Naive thymus-derived CD8-positive, alpha-beta T cell (primary cell): ENCODE data around the gene TNRC18. TPM values are rescaled to one million over a fixed set of nuclear protein-coding genes. Genes with fewer than 3 reads are reported as not detected.
"Not testable (repeated sequence)": the region's sequence is repeated elsewhere in the genome, so short reads cannot be mapped to it uniquely, and the experiment has no call there.

ENCODE experiments used
- ATAC-seq, 2 donors: fragments of 150-1000 bp; cut with Tn5 transposase in 1 of 2; sonication (Bioruptor Pico), chemical (Tn5 transposase) in 1 of 2; 1 replicate in 1 of 2; 2 replicates in 1 of 2; pipeline ENCODE4 v1.10.0; 2021; ENCODE audit warnings: mild to moderate bottlenecking in 2 of 2, moderate library complexity in 2 of 2
- POLR2A ChIA-PET: fragments of 350-600 bp; sonication (Branson Sonifier 250); formaldehyde crosslinking; loops from one replicate; lab custom pipeline; 2021; ENCODE audit warnings: antibody characterized with exemption; lab: Charles Lee
- DNase-seq, 10 donors: peaks; one replicate each; pipeline versions ENCODE4 v3.0.0 to v3.0.0-alpha.2; 2020 to 2022
- H3K27ac Mint-ChIP-seq, 10 donors: one replicate each; pipeline ENCODE4 v1.8.0; 2020 to 2022; ENCODE audit warnings: mild to moderate bottlenecking in 10 of 10, mixed read lengths in 10 of 10, moderate library complexity in 4 of 10, inconsistent platforms in 1 of 10
- H3K27me3 Mint-ChIP-seq, 5 donors: one replicate each; pipeline ENCODE4 v1.8.0; 2021 to 2022; ENCODE audit warnings: mixed read lengths in 5 of 5
- H3K36me3 Mint-ChIP-seq, 3 donors: one replicate each; pipeline ENCODE4 v1.8.0; 2020 to 2022; ENCODE audit warnings: mixed read lengths in 3 of 3, mild to moderate bottlenecking in 2 of 3, inconsistent platforms in 1 of 3
- H3K4me1 Mint-ChIP-seq, 4 donors: one replicate each; pipeline ENCODE4 v1.8.0; 2021 to 2022; ENCODE audit warnings: mixed read lengths in 4 of 4
- H3K4me3 Mint-ChIP-seq, 10 donors: one replicate each; pipeline ENCODE4 v1.8.0; 2020 to 2022; ENCODE audit warnings: mild to moderate bottlenecking in 10 of 10, mixed read lengths in 10 of 10, moderate library complexity in 6 of 10, inconsistent platforms in 1 of 10
- H3K9me3 Mint-ChIP-seq, 9 donors: one replicate each; pipeline ENCODE4 v1.8.0; 2020 to 2022; ENCODE audit warnings: mixed read lengths in 9 of 9, mild to moderate bottlenecking in 3 of 9, inconsistent platforms in 1 of 9, moderate library complexity in 1 of 9
- polyA plus RNA-seq, 3 donors: library from polyadenylated mRNA; unstranded; fragments of 300-500 nt; fragmentation: Illumina TruSeq; gene quantifications; one replicate each; pipeline ENCODE4 v1.2.3, GENCODE V29; 2021
- total RNA-seq, 8 experiments: library from RNA in 2 of 8; stranded (reverse) in 2 of 8; gene quantifications; one replicate each; pipeline ENCODE4 v1.2.3 and lab custom pipeline; 2021 to 2026

Gene TNRC18
- total and polyA plus RNA-seq, 5 experiments from 2014 or later: 0.59 to 42.7 (median 1.6) TPM

- no peak for ATAC-seq
- no peak for DNase-seq
- Mint-ChIP-seq H3K27ac (peak overlapping the region in 3 of 10 donors; percentile 15 to 52 (median 15)), H3K4me3 (no peak overlapping the region), H3K36me3 (peaks cover 0 to 58% (median 8%) of the 10 kb centered on the region in 3 donors), H3K27me3 (no peaks in the 10 kb centered on the region), H3K9me3 (no peaks in the 10 kb centered on the region), H3K4me1 (peaks cover 4 to 23% (median 8%) of the 10 kb centered on the region in 4 donors)
- POLR2A ChIA-PET: no interaction called here
These were observed 47.7 kb downstream of the TNRC18 start for GRCh38 chr7:5375925-5376324.

- Mint-ChIP-seq H3K27me3 (no peaks in the 10 kb centered on the region), H3K36me3 (peaks cover 0 to 63% (median 8%) of the 10 kb centered on the region in 3 donors), H3K27ac (no peak overlapping the region), H3K4me3 (no peak overlapping the region), H3K9me3 (no peaks in the 10 kb centered on the region), H3K4me1 (peaks cover 0 to 15% (median 5%) of the 10 kb centered on the region in 4 donors)
- no peak for ATAC-seq
- POLR2A ChIA-PET: no interaction called here
- no peak for DNase-seq
These were observed 49.2 kb downstream of the TNRC18 start for GRCh38 chr7:5374464-5374863.

GRCh38 chr7:5373300-5373699 is 50.3 kb downstream of the TNRC18 start:
- no peak overlapping the region for H3K4me3 Mint-ChIP-seq
- no peak for ATAC-seq
- POLR2A ChIA-PET: interaction anchor here (0.6 kb wide), 1 partner anchor 455 kb away, joined by 3 read pairs; no protein-coding TSS in a partner anchor

GRCh38 chr7:5370454-5371353 is 52.9 kb downstream of the TNRC18 start:
- H3K27me3 Mint-ChIP-seq: no peaks in the 10 kb centered on the region
- no peak for DNase-seq
- no peak overlapping the region for H3K4me3 Mint-ChIP-seq
- no peak for ATAC-seq
- H3K9me3 Mint-ChIP-seq: no peaks in the 10 kb centered on the region
- H3K36me3 Mint-ChIP-seq: peaks cover 0 to 64% (median 7%) of the 10 kb centered on the region in 3 donors
- H3K4me1 Mint-ChIP-seq: peaks cover 6 to 23% (median 7%) of the 10 kb centered on the region in 4 donors
- peak overlapping the region in 1 of 10 donors; percentile 34 for H3K27ac Mint-ChIP-seq
- POLR2A ChIA-PET: no interaction called here

More at GRCh38 chr7:5373300-5373699, 50.3 kb downstream of the TNRC18 start:
- peaks cover 0 to 20% (median 8%) of the 10 kb centered on the region in 4 donors for H3K4me1 Mint-ChIP-seq
- no peaks in the 10 kb centered on the region for H3K9me3 Mint-ChIP-seq
- no peaks in the 10 kb centered on the region for H3K27me3 Mint-ChIP-seq
- DNase-seq: no peak
- H3K36me3 Mint-ChIP-seq: peaks cover 0 to 69% (median 8%) of the 10 kb centered on the region in 3 donors
- no peak overlapping the region for H3K27ac Mint-ChIP-seq

GRCh38 chr7:5367661-5368060 is 56.0 kb downstream of the TNRC18 start:
- Mint-ChIP-seq H3K9me3 (no peaks in the 10 kb centered on the region), H3K4me1 (peaks cover 6 to 23% (median 11%) of the 10 kb centered on the region in 4 donors), H3K27me3 (no peaks in the 10 kb centered on the region), H3K36me3 (peaks cover 0 to 46% (median 0%) of the 10 kb centered on the region in 3 donors), H3K4me3 (no peak overlapping the region), H3K27ac (peak overlapping the region in 1 of 10 donors; percentile 18)
- DNase-seq: no peak
- POLR2A ChIA-PET: interaction anchor here (0.7 kb wide), 2 partner anchors 30 to 298 kb away, joined by 3 read pairs; no protein-coding TSS in a partner anchor
- ATAC-seq: no peak

GRCh38 chr7:5365976-5366625 is 57.5 kb downstream of the TNRC18 start:
- H3K27me3 Mint-ChIP-seq, H3K4me3 Mint-ChIP-seq, H3K9me3 Mint-ChIP-seq: not testable (repeated sequence)
- DNase-seq (peak in 9 of 10 donors; percentile 58 to 87 (median 74)), ATAC-seq (peak; percentile 95 to 96)
- Mint-ChIP-seq H3K27ac (peak overlapping the region in 2 of 10 donors; percentile 7 to 18), H3K36me3 (peaks cover 0 to 41% (median 0%) of the 10 kb centered on the region in 3 donors), H3K4me1 (peaks cover 6 to 23% (median 11%) of the 10 kb centered on the region in 4 donors)
- POLR2A ChIA-PET: interaction anchor here (0.6 to 1.2 kb wide), 4 partner anchors 12 to 67 kb away, joined by 3 to 4 read pairs (median 4); no protein-coding TSS in a partner anchor

- POLR2A ChIA-PET: interaction anchor here (0.6 kb wide), 1 partner anchor 118 kb away, joined by 3 read pairs; no protein-coding TSS in a partner anchor
- H3K4me1 Mint-ChIP-seq: peaks cover 6 to 18% (median 13%) of the 10 kb centered on the region in 4 donors
- no peak overlapping the region for H3K4me3 Mint-ChIP-seq
- peak overlapping the region in 1 of 10 donors; percentile 40 for H3K27ac Mint-ChIP-seq
- H3K36me3 Mint-ChIP-seq: peaks cover 0 to 50% (median 12%) of the 10 kb centered on the region in 3 donors
- no peaks in the 10 kb centered on the region for H3K27me3 Mint-ChIP-seq
- no peaks in the 10 kb centered on the region for H3K9me3 Mint-ChIP-seq
- ATAC-seq (no peak), DNase-seq (no peak)
These were observed 59.9 kb downstream of the TNRC18 start for GRCh38 chr7:5363729-5364128.

- Mint-ChIP-seq H3K4me3 (no peak overlapping the region), H3K27ac (no peak overlapping the region), H3K4me1 (peaks cover 6 to 16% (median 12%) of the 10 kb centered on the region in 4 donors), H3K9me3 (no peaks in the 10 kb centered on the region), H3K27me3 (no peaks in the 10 kb centered on the region), H3K36me3 (peaks cover 0 to 58% (median 19%) of the 10 kb centered on the region in 3 donors)
- no peak for DNase-seq
- POLR2A ChIA-PET: no interaction called here
- no peak for ATAC-seq
These were observed 61.2 kb downstream of the TNRC18 start for GRCh38 chr7:5362466-5362865.

GRCh38 chr7:5361446-5362127 is 62.0 kb downstream of the TNRC18 start:
- Mint-ChIP-seq H3K4me3 (no peak overlapping the region), H3K27ac (no peak overlapping the region), H3K4me1 (peaks cover 8 to 16% (median 12%) of the 10 kb centered on the region in 4 donors), H3K36me3 (peaks cover 0 to 61% (median 24%) of the 10 kb centered on the region in 3 donors), H3K9me3 (no peaks in the 10 kb centered on the region), H3K27me3 (no peaks in the 10 kb centered on the region)
- no peak for DNase-seq
- no peak for ATAC-seq
- POLR2A ChIA-PET: no interaction called here

GRCh38 chr7:5360971-5361370 is 62.7 kb downstream of the TNRC18 start:
- ATAC-seq (no peak), DNase-seq (no peak)
- H3K27ac Mint-ChIP-seq: no peak overlapping the region
- no peak overlapping the region for H3K4me3 Mint-ChIP-seq
- H3K27me3 Mint-ChIP-seq: no peaks in the 10 kb centered on the region
- POLR2A ChIA-PET: no interaction called here
- peaks cover 8 to 15% (median 11%) of the 10 kb centered on the region in 4 donors for H3K4me1 Mint-ChIP-seq
- no peaks in the 10 kb centered on the region for H3K9me3 Mint-ChIP-seq
- peaks cover 0 to 65% (median 26%) of the 10 kb centered on the region in 3 donors for H3K36me3 Mint-ChIP-seq

- DNase-seq (no peak), ATAC-seq (no peak)
- POLR2A ChIA-PET: no interaction called here
- H3K27ac Mint-ChIP-seq: peak overlapping the region in 1 of 10 donors; percentile 67
- no peaks in the 10 kb centered on the region for H3K9me3 Mint-ChIP-seq
- H3K4me1 Mint-ChIP-seq: peaks cover 5 to 13% (median 10%) of the 10 kb centered on the region in 4 donors
- peaks cover 0 to 69% (median 26%) of the 10 kb centered on the region in 3 donors for H3K36me3 Mint-ChIP-seq
- no peaks in the 10 kb centered on the region for H3K27me3 Mint-ChIP-seq
- H3K4me3 Mint-ChIP-seq: no peak overlapping the region
These were observed 63.2 kb downstream of the TNRC18 start for GRCh38 chr7:5360451-5360850.

GRCh38 chr7:5360021-5360420 is 63.6 kb downstream of the TNRC18 start:
- POLR2A ChIA-PET, H3K4me3 Mint-ChIP-seq, ATAC-seq, H3K27me3 Mint-ChIP-seq, H3K9me3 Mint-ChIP-seq, H3K27ac Mint-ChIP-seq, DNase-seq: not testable (repeated sequence)
- Mint-ChIP-seq H3K4me1 (peaks cover 10 to 17% (median 13%) of the 10 kb centered on the region in 4 donors), H3K36me3 (peaks cover 0 to 74% (median 26%) of the 10 kb centered on the region in 3 donors)
